HL-60 (cell line): ENCODE data around the gene CCDC187.

Experiments used
- CTCF ChIP-seq: IDR thresholded peaks from one replicate; pipeline ENCODE4 v1.5.1; 2011; ENCODE audit warnings: low read length, control low read depth, inconsistent platforms; ENCODE audit not compliant: insufficient read depth
- POLR2AphosphoS5 ChIP-seq: IDR thresholded peaks from 2 replicates; pipeline ENCODE4 v1.6.1; 2012; ENCODE audit warnings: low read depth
- REST ChIP-seq: IDR thresholded peaks from 2 replicates; pipeline ENCODE4 v1.6.1; 2012; ENCODE audit warnings: low read depth; ENCODE audit not compliant: insufficient replicate concordance

- TF ChIP-seq POLR2AphosphoS5 (no peak), CTCF (no peak), REST (no peak)
Measured at GRCh38 chr9:136309101-136309801, 5.4 kb upstream of the CCDC187 start.
